GM21737 (cell line): Measurements from ENCODE around the gene SH3BGRL3.

Experiments used
- ATAC-seq: cut with Tn5 transposase; IDR thresholded peaks from one replicate; pipeline ENCODE4 v1.9.1; 2021; ENCODE audit warnings: mild to moderate bottlenecking, moderate library complexity; ENCODE audit not compliant: unreplicated experiment

SH3BGRL3 gene

GRCh38 chr1:26277261-26277661 lies 2.6 kb upstream of the SH3BGRL3 start:
- no peak for ATAC-seq

- ATAC-seq, result no peak
Observed at GRCh38 chr1:26277719-26278118, 2.2 kb upstream of the SH3BGRL3 start.

GRCh38 chr1:26278303-26278702 lies 1.6 kb upstream of the SH3BGRL3 start:
- no peak for ATAC-seq

GRCh38 chr1:26278724-26279455 lies 996 bp upstream of the SH3BGRL3 start:
- ATAC-seq, result no peak

GRCh38 chr1:26280333-26281042 lies 602 bp downstream of the SH3BGRL3 start:
- ATAC-seq, result no peak

- no peak for ATAC-seq
Observed at GRCh38 chr1:26281091-26281958, 1.4 kb downstream of the SH3BGRL3 start.

- no peak for ATAC-seq
Observed at GRCh38 chr1:26281971-26282370, 2.1 kb downstream of the SH3BGRL3 start.

- no peak for ATAC-seq
Observed at GRCh38 chr1:26282401-26282918, 2.6 kb downstream of the SH3BGRL3 start.

GRCh38 chr1:26283279-26283853 lies 3.5 kb downstream of the SH3BGRL3 start:
- no peak for ATAC-seq

GRCh38 chr1:26283871-26284596 lies 4.1 kb downstream of the SH3BGRL3 start:
- ATAC-seq, result no peak

GRCh38 chr1:26284597-26285347 lies 4.9 kb downstream of the SH3BGRL3 start:
- no peak for ATAC-seq

GRCh38 chr1:26285366-26286063 lies 5.6 kb downstream of the SH3BGRL3 start:
- no peak for ATAC-seq

GRCh38 chr1:26286064-26286416 lies 6.2 kb downstream of the SH3BGRL3 start:
- no peak for ATAC-seq

GRCh38 chr1:26287033-26287711 lies 7.3 kb downstream of the SH3BGRL3 start:
- peak; percentile 38 for ATAC-seq

- ATAC-seq, result no peak
Observed at GRCh38 chr1:26287811-26288210, 7.9 kb downstream of the SH3BGRL3 start.

- ATAC-seq, result no peak
Observed at GRCh38 chr1:26288311-26288941, 8.5 kb downstream of the SH3BGRL3 start.

- no peak for ATAC-seq
Observed at GRCh38 chr1:26289158-26290059, 9.5 kb downstream of the SH3BGRL3 start.
